Vagina (tissue), 2 donors: Measurements from ENCODE around the gene ZNF726. TPM values are rescaled to one million over a fixed set of nuclear protein-coding genes. Genes with fewer than 3 reads are reported as not detected.

Experiments used
- DNase-seq, 2 donors: peaks; one replicate each; pipeline ENCODE4 v3.0.0-alpha.2; 2017; ENCODE audit errors: extremely low spot score in 2 of 2
- H3K27ac ChIP-seq: fragments of 200-600 bp; sonication (generic); one replicate; pipeline ENCODE4 v1.5.1; 2019
- H3K27me3 ChIP-seq: fragments of 200-600 bp; sonication (generic); one replicate; pipeline ENCODE4 v1.5.1; 2019
- H3K36me3 ChIP-seq, 2 donors: fragments of 200-600 bp; sonication (generic); one replicate each; pipeline ENCODE4 v1.5.1; 2017 to 2019
- H3K4me1 ChIP-seq: fragments of 200-600 bp; sonication (generic); one replicate; pipeline ENCODE4 v1.5.1; 2019
- H3K4me3 ChIP-seq, 2 donors: fragments of 200-600 bp; sonication (generic); 1 replicate in 1 of 2; 2 replicates in 1 of 2; pipeline ENCODE4 v1.5.1; 2016 to 2019
- H3K9me3 ChIP-seq: fragments of 200-600 bp; sonication (generic); one replicate; pipeline ENCODE4 v1.5.1; 2019
- CTCF ChIP-seq, 3 experiments: fragments of 450-650 bp in 2 of 3; fragments of 200-600 bp in 1 of 3; sonication (generic) in 1 of 3; IDR thresholded peaks; one replicate each; pipeline ENCODE4 v1.5.1; 2017 to 2019; ENCODE audit warnings: antibody characterized with exemption in 3 of 3, mild to moderate bottlenecking in 2 of 3, moderate library complexity in 2 of 3
- POLR2A ChIP-seq, 2 donors: fragments of 450-650 bp; IDR thresholded peaks; one replicate each; pipeline ENCODE4 v1.6.1; 2017; ENCODE audit warnings: antibody characterized with exemption in 2 of 2, mild to moderate bottlenecking in 2 of 2, moderate library complexity in 2 of 2
- POLR2AphosphoS5 ChIP-seq, 2 donors: sonication (generic); formaldehyde crosslinking; IDR thresholded peaks; one replicate each; pipeline ENCODE4 v1.9.0; 2017; ENCODE audit warnings: antibody characterized with exemption in 2 of 2, mild to moderate bottlenecking in 2 of 2, low read depth in 1 of 2; ENCODE audit not compliant: insufficient read depth in 1 of 2
- intact Hi-C: fragments of 100-400 bp; cut with DNase I; formaldehyde crosslinking; loops from one replicate; pipeline ENCODE4 v1.15.1; 2023
- total RNA-seq: library from RNA; depleted of rRNA; stranded (reverse); fragments of >200 nt; gene quantifications from one replicate; pipeline ENCODE4 v1.2.3, GENCODE V29; 2016

Gene ZNF726
- total RNA-seq, 1 donor from 2014 or later = 2.5 TPM

- Histone ChIP-seq H3K4me1 (no peaks in the 10 kb centered on the region), H3K9me3 (no peaks in the 10 kb centered on the region), H3K36me3 (no peaks in the 10 kb centered on the region), H3K27ac (no peak overlapping the region), H3K27me3 (no peaks in the 10 kb centered on the region), H3K4me3 (no peak overlapping the region)
- TF ChIP-seq POLR2A (IDR thresholded peaks at IDR 0.05) (no peak), CTCF (IDR thresholded peaks at IDR 0.05) (no peak), POLR2AphosphoS5 (IDR thresholded peaks at IDR 0.05; ENCODE audit: insufficient read depth in 1 of 2, low read depth in 1 of 2) (no peak)
- intact Hi-C loops = no loop called here
- no peak for DNase-seq
Observed at GRCh38 chr19:23904406-23904805, 10.3 kb upstream of the ZNF726 start.

DNA sequence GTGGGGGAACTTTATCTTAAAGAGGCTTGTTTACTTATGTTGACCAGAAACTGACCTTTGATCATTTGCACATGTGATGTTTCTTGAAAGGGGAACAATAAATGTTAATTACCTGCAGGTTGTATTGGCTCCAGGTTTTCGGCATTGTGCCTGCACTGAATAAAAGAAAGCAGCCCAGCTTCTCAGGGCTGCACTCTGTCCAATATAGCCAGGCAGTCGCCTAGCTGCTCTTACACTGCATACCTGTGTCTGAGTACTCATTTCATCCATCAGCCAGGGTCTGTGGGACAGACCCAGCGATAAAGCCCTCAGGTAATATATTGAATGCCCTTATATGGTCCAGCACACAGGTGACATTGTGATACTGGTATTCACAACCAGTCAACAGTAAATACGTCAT is 8.9 kb upstream of the ZNF726 start:
- Histone ChIP-seq H3K9me3 (no peaks in the 10 kb centered on the region), H3K27me3 (no peaks in the 10 kb centered on the region), H3K36me3 (no peaks in the 10 kb centered on the region), H3K4me1 (no peaks in the 10 kb centered on the region), H3K4me3 (no peak overlapping the region), H3K27ac (no peak overlapping the region)
- intact Hi-C loops = no loop called here
- TF ChIP-seq CTCF (IDR thresholded peaks at IDR 0.05) = no peak
- TF ChIP-seq POLR2A (IDR thresholded peaks at IDR 0.05) = no peak
- TF ChIP-seq POLR2AphosphoS5 (IDR thresholded peaks at IDR 0.05; ENCODE audit: insufficient read depth in 1 of 2, low read depth in 1 of 2) = no peak
- peak in 1 of 2 donors; percentile 27 for DNase-seq

DNA sequence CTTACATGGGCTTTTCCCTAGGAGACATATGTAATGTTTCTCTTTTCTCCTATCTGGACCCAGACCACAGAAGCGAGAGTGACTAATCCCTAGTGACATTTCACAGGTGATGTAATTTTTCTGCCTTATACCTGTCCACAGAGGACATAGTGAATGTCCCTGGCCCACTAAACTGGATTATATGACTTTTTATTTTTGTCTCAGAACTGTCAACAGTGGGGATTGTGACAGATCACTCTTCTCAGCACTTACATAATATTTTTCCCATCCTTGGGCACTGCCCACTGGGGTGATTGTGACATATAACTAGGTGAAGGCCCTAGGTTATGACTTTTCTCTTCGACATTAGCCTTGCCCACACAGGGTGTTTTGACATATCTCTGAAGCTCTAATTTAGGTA is 7.9 kb upstream of the ZNF726 start:
- no peaks in the 10 kb centered on the region for H3K27me3 ChIP-seq
- no peak overlapping the region for H3K4me3 ChIP-seq
- H3K36me3 ChIP-seq = no peaks in the 10 kb centered on the region
- no peak for TF ChIP-seq CTCF (IDR thresholded peaks at IDR 0.05)
- TF ChIP-seq POLR2AphosphoS5 (IDR thresholded peaks at IDR 0.05; ENCODE audit: insufficient read depth in 1 of 2, low read depth in 1 of 2) = no peak
- no peak for TF ChIP-seq POLR2A (IDR thresholded peaks at IDR 0.05)
- no peaks in the 10 kb centered on the region for H3K9me3 ChIP-seq
- H3K4me1 ChIP-seq = no peaks in the 10 kb centered on the region
- H3K27ac ChIP-seq = no peak overlapping the region
- intact Hi-C loops = no loop called here
- peak in 1 of 2 donors; percentile 16 for DNase-seq

- H3K27me3 ChIP-seq = no peaks in the 10 kb centered on the region
- no peak for DNase-seq
- no peak for TF ChIP-seq POLR2AphosphoS5 (IDR thresholded peaks at IDR 0.05; ENCODE audit: insufficient read depth in 1 of 2, low read depth in 1 of 2)
- no peak for TF ChIP-seq POLR2A (IDR thresholded peaks at IDR 0.05)
- TF ChIP-seq CTCF (IDR thresholded peaks at IDR 0.05) = no peak
Observed at GRCh38 chr19:23908165-23908564, 6.5 kb upstream of the ZNF726 start.

GRCh38 chr19:23909222-23909621 is 5.5 kb upstream of the ZNF726 start:
- Histone ChIP-seq H3K4me3 (no peak overlapping the region), H3K27ac (no peak overlapping the region), H3K9me3 (no peaks in the 10 kb centered on the region), H3K27me3 (no peaks in the 10 kb centered on the region), H3K4me1 (no peaks in the 10 kb centered on the region), H3K36me3 (no peaks in the 10 kb centered on the region)
- no peak for TF ChIP-seq POLR2A (IDR thresholded peaks at IDR 0.05)
- no peak for TF ChIP-seq CTCF (IDR thresholded peaks at IDR 0.05)
- no peak for TF ChIP-seq POLR2AphosphoS5 (IDR thresholded peaks at IDR 0.05; ENCODE audit: insufficient read depth in 1 of 2, low read depth in 1 of 2)
- no peak for DNase-seq
- intact Hi-C loops = no loop called here

More at GRCh38 chr19:23908165-23908564, 6.5 kb upstream of the ZNF726 start:
- no peaks in the 10 kb centered on the region for H3K9me3 ChIP-seq
- H3K27ac ChIP-seq = no peak overlapping the region
- no peak overlapping the region for H3K4me3 ChIP-seq
- intact Hi-C loops = no loop called here
- no peaks in the 10 kb centered on the region for H3K36me3 ChIP-seq
- H3K4me1 ChIP-seq = no peaks in the 10 kb centered on the region
